Measurements from ENCODE around the gene C2CD4B. TPM values are rescaled to one million over a fixed set of nuclear protein-coding genes. Genes with fewer than 3 reads are reported as not detected.

C2CD4B gene
- polyA plus RNA-seq (not detected in 3 replicates), polyA minus RNA-seq (not detected in 3 replicates)
- polyA plus RNA-seq (2011; ENCODE audit: low read depth), result not detected
- polyA plus RNA-seq (2011; cell fraction: cytosol; rRNA removed), result not detected in 2 replicates
- not detected in 2 replicates for polyA plus RNA-seq (2011; cell fraction: nucleus; rRNA removed)
- polyA plus RNA-seq (2012; ENCODE audit: low replicate concordance), result not detected in 2 replicates
- polyA minus RNA-seq (2011; cell fraction: cytosol; rRNA and poly(A)+ RNA removed), result not detected
- polyA minus RNA-seq (2011; cell fraction: nucleus; rRNA and poly(A)+ RNA removed), result not detected in 2 replicates

- Histone ChIP-seq H3K27me3 (ENCODE audit: control insufficient read depth, extremely low read depth, insufficient read depth, low read length) (peaks cover 53% of the 10 kb centered on the region), H2AFZ (ENCODE audit: control insufficient read depth, low read length) (no peak within 1 kb of the TSS), H4K20me1 (ENCODE audit: control insufficient read depth, extremely low read depth, insufficient read depth, low read length) (no peaks in the 10 kb centered on the region), H3K9me1 (ENCODE audit: control insufficient read depth, extremely low read depth, insufficient read depth, low read length) (no peaks in the 10 kb centered on the region), H3K4me1 (ENCODE audit: control insufficient read depth, extremely low read depth, insufficient read depth, low read length) (peaks cover 4% of the 10 kb centered on the region), H3K4me2 (ENCODE audit: control insufficient read depth, extremely low read depth, insufficient read depth, low read depth, low read length) (peak within 1 kb of the TSS; percentile 54), H3K36me3 (ENCODE audit: control insufficient read depth in 2 of 2, extremely low read depth in 1 of 2, insufficient read depth in 2 of 2, low read length in 2 of 2) (no peaks in the 10 kb centered on the region), H3K79me2 (ENCODE audit: control insufficient read depth, insufficient read depth, low read length) (no peaks in the 10 kb centered on the region), H3K27ac (ENCODE audit: control insufficient read depth, insufficient read depth, low read length) (no peak within 1 kb of the TSS), H3K4me3 (ENCODE audit: control insufficient read depth in 2 of 3, extremely low read depth in 1 of 3, insufficient read depth in 2 of 3, low read depth in 1 of 3, low read length in 3 of 3) (peak within 1 kb of the TSS in 1 of 3 experiments; percentile 46), H3K9ac (ENCODE audit: control insufficient read depth, extremely low read depth, insufficient read depth, low read length) (no peak within 1 kb of the TSS), H3K9me3 (ENCODE audit: control insufficient read depth, low read depth, low read length) (no peaks in the 10 kb centered on the region)
- TF ChIP-seq CTCF (optimal IDR thresholded peaks at IDR 0.05 in 1 of 3, IDR thresholded peaks at IDR 0.05 in 1 of 3, conservative IDR thresholded peaks at IDR 0.05 in 1 of 3; ENCODE audit: extremely low read depth in 1 of 3, insufficient read depth in 2 of 3, low read length in 3 of 3) (peak in 1 of 3 experiments; percentile 2), EZH2 (IDR thresholded peaks at IDR 0.05; ENCODE audit: low read length) (peak; percentile 95)
- DNase-seq (ENCODE audit: low read depth, low spot score) (no peak), FAIRE-seq (no peak)
- dilution Hi-C loops (cut with MboI; ENCODE audit: extremely low pct_ligation_motif_present, low sequenced_read_pairs), result no loop called here
These were observed at the start of gene C2CD4B for GRCh38 chr15:62165104-62165792. Gene C2CD4B (minus strand): TSS chr15:62165285. CDS start chr15:62164984, 301 bp downstream.

- FAIRE-seq, result no peak
- dilution Hi-C loops (cut with MboI; ENCODE audit: extremely low pct_ligation_motif_present, low sequenced_read_pairs), result no loop called here
- H3K9me1 ChIP-seq (ENCODE audit: control insufficient read depth, extremely low read depth, insufficient read depth, low read length), result no peaks in the 10 kb centered on the region
- TF ChIP-seq EZH2 (IDR thresholded peaks at IDR 0.05; ENCODE audit: low read length) (no peak), CTCF (optimal IDR thresholded peaks at IDR 0.05 in 1 of 3, IDR thresholded peaks at IDR 0.05 in 1 of 3, conservative IDR thresholded peaks at IDR 0.05 in 1 of 3; ENCODE audit: extremely low read depth in 1 of 3, insufficient read depth in 2 of 3, low read length in 3 of 3) (no peak)
- H3K4me1 ChIP-seq (ENCODE audit: control insufficient read depth, extremely low read depth, insufficient read depth, low read length), result peaks cover 14% of the 10 kb centered on the region
- no peak overlapping the region for H3K27ac ChIP-seq (ENCODE audit: control insufficient read depth, insufficient read depth, low read length)
- no peak overlapping the region for H3K9ac ChIP-seq (ENCODE audit: control insufficient read depth, extremely low read depth, insufficient read depth, low read length)
- H2AFZ ChIP-seq (ENCODE audit: control insufficient read depth, low read length), result no peak overlapping the region
- DNase-seq (ENCODE audit: low read depth, low spot score), result no peak
- no peak overlapping the region for H3K4me2 ChIP-seq (ENCODE audit: control insufficient read depth, extremely low read depth, insufficient read depth, low read depth, low read length)
- no peaks in the 10 kb centered on the region for H3K36me3 ChIP-seq (ENCODE audit: control insufficient read depth in 2 of 2, extremely low read depth in 1 of 2, insufficient read depth in 2 of 2, low read length in 2 of 2)
- no peak overlapping the region for H3K4me3 ChIP-seq (ENCODE audit: control insufficient read depth in 2 of 3, extremely low read depth in 1 of 3, insufficient read depth in 2 of 3, low read depth in 1 of 3, low read length in 3 of 3)
- no peaks in the 10 kb centered on the region for H4K20me1 ChIP-seq (ENCODE audit: control insufficient read depth, extremely low read depth, insufficient read depth, low read length)
- H3K9me3 ChIP-seq (ENCODE audit: control insufficient read depth, low read depth, low read length), result peaks cover 4% of the 10 kb centered on the region
- no peaks in the 10 kb centered on the region for H3K27me3 ChIP-seq (ENCODE audit: control insufficient read depth, extremely low read depth, insufficient read depth, low read length)
- H3K79me2 ChIP-seq (ENCODE audit: control insufficient read depth, insufficient read depth, low read length), result no peaks in the 10 kb centered on the region
These were observed 47.7 kb upstream of the C2CD4B start for GRCh38 chr15:62212741-62213140.
